ENCODE measurements around the gene TMEM253.

TMEM253 gene

GRCh38 chr14:21071225-21072030 lies 29.4 kb upstream of the TMEM253 start:
- DNase-seq = no peak

- no peak for DNase-seq
Observed at GRCh38 chr14:21072031-21072473, 28.8 kb upstream of the TMEM253 start.

GRCh38 chr14:21072781-21073339 lies 28.0 kb upstream of the TMEM253 start:
- no peak for DNase-seq

GRCh38 chr14:21073921-21074320 lies 26.9 kb upstream of the TMEM253 start:
- DNase-seq = no peak

GRCh38 chr14:21074398-21075272 lies 26.2 kb upstream of the TMEM253 start:
- DNase-seq = no peak

GRCh38 chr14:21075719-21076437 lies 25.0 kb upstream of the TMEM253 start:
- no peak for DNase-seq

GRCh38 chr14:21077672-21078071 lies 23.2 kb upstream of the TMEM253 start:
- DNase-seq = no peak

- no peak for DNase-seq
Observed at GRCh38 chr14:21078287-21078686, 22.6 kb upstream of the TMEM253 start.

GRCh38 chr14:21078726-21079125 lies 22.1 kb upstream of the TMEM253 start:
- DNase-seq = no peak

GRCh38 chr14:21081521-21082142 lies 19.2 kb upstream of the TMEM253 start:
- no peak for DNase-seq

- DNase-seq = no peak
Observed at GRCh38 chr14:21083565-21084325, 17.1 kb upstream of the TMEM253 start.

- no peak for DNase-seq
Observed at GRCh38 chr14:21084396-21084795, 16.5 kb upstream of the TMEM253 start.

GRCh38 chr14:21084998-21085853 lies 15.6 kb upstream of the TMEM253 start:
- DNase-seq = no peak

- DNase-seq = no peak
Observed at GRCh38 chr14:21086908-21087293, 14.0 kb upstream of the TMEM253 start.

- DNase-seq = no peak
Observed at GRCh38 chr14:21087294-21088091, 13.4 kb upstream of the TMEM253 start.

- DNase-seq = no peak
Observed at GRCh38 chr14:21088687-21089086, 12.2 kb upstream of the TMEM253 start.

- no peak for DNase-seq
Observed at GRCh38 chr14:21089271-21089670, 11.6 kb upstream of the TMEM253 start.

- no peak for DNase-seq
Observed at GRCh38 chr14:21089877-21090193, 11.0 kb upstream of the TMEM253 start.

- DNase-seq = no peak
Observed at GRCh38 chr14:21090194-21090939, 10.5 kb upstream of the TMEM253 start.
